Tibial nerve (tissue), 4 donors: Measurements from ENCODE around the gene MYCL. TPM values are rescaled to one million over a fixed set of nuclear protein-coding genes. Genes with fewer than 3 reads are reported as not detected.

ENCODE experiments used
- DNase-seq, 2 donors: peaks; one replicate each; pipeline ENCODE4 v3.0.0-alpha.2; 2019; ENCODE audit warnings: low spot score in 2 of 2
- H3K27ac ChIP-seq, 4 donors: fragments of 200-600 bp; sonication (generic) in 3 of 4; one replicate each; pipeline ENCODE4 v1.5.1; 2017 to 2019; ENCODE audit warnings: mild to moderate bottlenecking in 1 of 4
- H3K27me3 ChIP-seq, 2 donors: fragments of 200-600 bp; sonication (generic) in 1 of 2; one replicate each; pipeline versions ENCODE4 v1.5.1 to v1.6.0; 2017 to 2019
- H3K36me3 ChIP-seq, 3 donors: fragments of 200-600 bp; sonication (generic); one replicate each; pipeline ENCODE4 v1.5.1; 2018 to 2019
- H3K4me1 ChIP-seq, 4 donors: fragments of 200-600 bp; sonication (generic) in 3 of 4; one replicate each; pipeline ENCODE4 v1.5.1; 2017 to 2019
- H3K4me3 ChIP-seq, 4 donors: fragments of 200-600 bp; sonication (generic) in 3 of 4; one replicate each; pipeline ENCODE4 v1.5.1; 2017 to 2019; ENCODE audit warnings: mild to moderate bottlenecking in 1 of 4, moderate library complexity in 1 of 4
- H3K9me3 ChIP-seq, 4 donors: fragments of 200-600 bp; sonication (generic) in 3 of 4; one replicate each; pipeline ENCODE4 v1.5.1; 2017 to 2019
- EP300 ChIP-seq, 2 donors: sonication (generic); formaldehyde crosslinking; IDR thresholded peaks; one replicate each; pipeline ENCODE4 v1.6.1; 2017; ENCODE audit warnings: antibody characterized with exemption in 2 of 2, mild to moderate bottlenecking in 1 of 2
- POLR2A ChIP-seq, 2 donors: fragments of 450-650 bp; IDR thresholded peaks; one replicate each; pipeline ENCODE4 v1.6.1; 2017; ENCODE audit warnings: antibody characterized with exemption in 2 of 2, mild to moderate bottlenecking in 2 of 2, moderate library complexity in 2 of 2
- WGBS, 2 donors: methylation state at CpG; one replicate each; pipeline ENCODE4 v1.1.5; 2018; 5-methylcytosine and 5-hydroxymethylcytosine counted together
- total RNA-seq, 4 donors: library from RNA; depleted of rRNA; stranded (reverse); fragments of >200 nt; gene quantifications; one replicate each; pipeline ENCODE4 v1.1.0, GENCODE V29; 2016
- TF ChIP-seq, protein P1 (sequence below), 5 experiments: fragments of 200-600 bp in 3 of 5; fragments of 450-650 bp in 2 of 5; sonication (generic) in 3 of 5; IDR thresholded peaks; one replicate each; pipeline ENCODE4 v1.5.1; 2016 to 2019; ENCODE audit warnings: antibody characterized with exemption in 5 of 5, mild to moderate bottlenecking in 3 of 5, moderate library complexity in 2 of 5

Gene MYCL
- total RNA-seq, 4 donors from 2014 or later = 0.30 to 1.8 (median 0.86) TPM

GRCh38 chr1:39890273-39890672, 11.4 kb downstream of the MYCL start:
- no peak for DNase-seq
- H3K27me3 ChIP-seq = no peaks in the 10 kb centered on the region
- no peak for TF ChIP-seq EP300 (IDR thresholded peaks at IDR 0.05)
- TF ChIP-seq, protein P1, sequence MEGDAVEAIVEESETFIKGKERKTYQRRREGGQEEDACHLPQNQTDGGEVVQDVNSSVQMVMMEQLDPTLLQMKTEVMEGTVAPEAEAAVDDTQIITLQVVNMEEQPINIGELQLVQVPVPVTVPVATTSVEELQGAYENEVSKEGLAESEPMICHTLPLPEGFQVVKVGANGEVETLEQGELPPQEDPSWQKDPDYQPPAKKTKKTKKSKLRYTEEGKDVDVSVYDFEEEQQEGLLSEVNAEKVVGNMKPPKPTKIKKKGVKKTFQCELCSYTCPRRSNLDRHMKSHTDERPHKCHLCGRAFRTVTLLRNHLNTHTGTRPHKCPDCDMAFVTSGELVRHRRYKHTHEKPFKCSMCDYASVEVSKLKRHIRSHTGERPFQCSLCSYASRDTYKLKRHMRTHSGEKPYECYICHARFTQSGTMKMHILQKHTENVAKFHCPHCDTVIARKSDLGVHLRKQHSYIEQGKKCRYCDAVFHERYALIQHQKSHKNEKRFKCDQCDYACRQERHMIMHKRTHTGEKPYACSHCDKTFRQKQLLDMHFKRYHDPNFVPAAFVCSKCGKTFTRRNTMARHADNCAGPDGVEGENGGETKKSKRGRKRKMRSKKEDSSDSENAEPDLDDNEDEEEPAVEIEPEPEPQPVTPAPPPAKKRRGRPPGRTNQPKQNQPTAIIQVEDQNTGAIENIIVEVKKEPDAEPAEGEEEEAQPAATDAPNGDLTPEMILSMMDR (IDR thresholded peaks at IDR 0.05) = no peak
- no peak for TF ChIP-seq POLR2A (IDR thresholded peaks at IDR 0.05)
- H3K36me3 ChIP-seq = no peaks in the 10 kb centered on the region
- H3K9me3 ChIP-seq = no peaks in the 10 kb centered on the region
- H3K4me1 ChIP-seq = peaks cover 0 to 30% (median 0%) of the 10 kb centered on the region in 4 donors
- H3K27ac ChIP-seq = no peak overlapping the region
- no peak overlapping the region for H3K4me3 ChIP-seq

DNA sequence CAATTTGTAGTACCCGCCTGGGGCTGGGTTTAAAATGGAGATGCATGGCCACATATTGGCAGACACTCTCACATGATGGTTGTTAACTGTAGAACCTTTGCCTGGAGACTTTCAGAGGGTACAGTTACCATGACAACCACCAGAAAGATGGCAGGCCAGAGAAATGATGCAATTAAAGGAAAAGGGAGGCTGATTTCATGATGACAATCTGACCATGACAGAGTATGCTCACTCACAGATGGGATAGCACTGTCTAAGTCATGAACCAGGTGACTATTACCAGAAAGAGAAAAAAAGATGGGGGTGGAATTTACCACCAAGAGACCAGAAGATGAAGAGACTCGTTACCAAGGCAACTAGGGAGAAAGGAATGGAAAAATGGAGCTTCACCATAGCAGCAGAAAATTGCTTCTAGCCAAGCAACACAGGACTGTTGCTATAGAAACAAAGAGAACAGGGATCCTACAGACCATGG, 14.9 kb downstream of the MYCL start:
- no peak for DNase-seq
- H3K36me3 ChIP-seq = no peaks in the 10 kb centered on the region
- 79 to 91% methylated on average over 2 of the region's 2 CpGs for WGBS, 2 donors
- peaks cover 0 to 21% (median 10%) of the 10 kb centered on the region in 4 donors for H3K4me1 ChIP-seq
- no peaks in the 10 kb centered on the region for H3K9me3 ChIP-seq
- H3K27me3 ChIP-seq = no peaks in the 10 kb centered on the region
- H3K4me3 ChIP-seq = no peak overlapping the region
- H3K27ac ChIP-seq = no peak overlapping the region
- TF ChIP-seq POLR2A (IDR thresholded peaks at IDR 0.05) (no peak), EP300 (IDR thresholded peaks at IDR 0.05) (no peak)
- TF ChIP-seq, protein P1 (IDR thresholded peaks at IDR 0.05) = no peak

GRCh38 chr1:39885516-39885915, 16.2 kb downstream of the MYCL start:
- no peaks in the 10 kb centered on the region for H3K27me3 ChIP-seq
- H3K36me3 ChIP-seq = no peaks in the 10 kb centered on the region
- H3K9me3 ChIP-seq = no peaks in the 10 kb centered on the region
- DNase-seq = no peak
- H3K4me1 ChIP-seq = peaks cover 0 to 32% (median 12%) of the 10 kb centered on the region in 4 donors
- WGBS, 2 donors = 84 to 85% methylated on average over 5 of the region's 5 CpGs
- no peak for TF ChIP-seq EP300 (IDR thresholded peaks at IDR 0.05)
- no peak for TF ChIP-seq POLR2A (IDR thresholded peaks at IDR 0.05)
- TF ChIP-seq, protein P1 (IDR thresholded peaks at IDR 0.05) = no peak
- no peak overlapping the region for H3K4me3 ChIP-seq
- H3K27ac ChIP-seq = no peak overlapping the region

DNA sequence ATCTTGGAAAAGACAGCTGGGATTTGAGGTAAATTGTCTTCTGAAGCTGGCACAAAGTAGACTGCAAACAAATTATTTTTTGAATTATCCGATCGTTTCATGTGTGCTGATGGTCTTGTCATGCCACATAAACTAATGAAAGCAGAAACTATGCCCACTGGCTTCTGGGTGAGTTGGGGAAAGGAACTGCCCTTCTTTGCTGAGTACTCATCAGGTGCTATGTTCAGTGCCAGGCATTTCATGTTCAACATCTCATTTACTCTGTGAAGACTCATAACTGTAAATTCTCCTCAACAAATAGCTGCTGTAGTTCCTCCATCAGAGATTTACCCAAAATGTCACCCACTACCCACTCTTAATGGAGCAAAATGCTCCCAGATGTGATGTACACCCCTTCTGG, 19.6 kb downstream of the MYCL start:
- Histone ChIP-seq H3K27me3 (no peaks in the 10 kb centered on the region), H3K36me3 (no peaks in the 10 kb centered on the region), H3K9me3 (no peaks in the 10 kb centered on the region), H3K4me1 (peaks cover 4 to 57% (median 18%) of the 10 kb centered on the region in 4 donors), H3K27ac (no peak overlapping the region), H3K4me3 (peak overlapping the region in 3 of 4 donors; percentile 45 to 75 (median 60))
- WGBS, 2 donors = 60 to 79% methylated on average over 2 of the region's 2 CpGs
- DNase-seq = no peak
- TF ChIP-seq, protein P1 (IDR thresholded peaks at IDR 0.05) = no peak
- TF ChIP-seq EP300 (IDR thresholded peaks at IDR 0.05) = no peak
- no peak for TF ChIP-seq POLR2A (IDR thresholded peaks at IDR 0.05)

- H3K9me3 ChIP-seq = no peaks in the 10 kb centered on the region
- DNase-seq = no peak
- no peaks in the 10 kb centered on the region for H3K27me3 ChIP-seq
- TF ChIP-seq, protein P1 (IDR thresholded peaks at IDR 0.05) = no peak
- TF ChIP-seq POLR2A (IDR thresholded peaks at IDR 0.05) = no peak
- TF ChIP-seq EP300 (IDR thresholded peaks at IDR 0.05) = no peak
- WGBS, 2 donors = 49 to 52% methylated on average over 2 of the region's 2 CpGs
- H3K27ac ChIP-seq = peak overlapping the region in 1 of 4 donors; percentile 4
- H3K36me3 ChIP-seq = no peaks in the 10 kb centered on the region
- no peak overlapping the region for H3K4me3 ChIP-seq
- H3K4me1 ChIP-seq = peaks cover 4 to 66% (median 16%) of the 10 kb centered on the region in 4 donors
Observed at GRCh38 chr1:39877980-39878956, 23.4 kb downstream of the MYCL start.
